ENCODE data around the gene SMIM24.
"Not testable (repeated sequence)": the region's sequence is repeated elsewhere in the genome, so short reads cannot be mapped to it uniquely, and the experiment has no call there.

SMIM24 gene

GRCh38 chr19:3480383-3481091 lies at the start of gene SMIM24:
Gene SMIM24, minus strand, starts transcription at chr19:3480525. Its CDS starts 62 bp downstream, at chr19:3480463.
- no peak for DNase-seq

GRCh38 chr19:3529299-3529698 lies 49.0 kb upstream of the SMIM24 start:
- DNase-seq: not testable (repeated sequence)

- DNase-seq: no peak
Observed at GRCh38 chr19:3528539-3529211, 48.4 kb upstream of the SMIM24 start.

DNA sequence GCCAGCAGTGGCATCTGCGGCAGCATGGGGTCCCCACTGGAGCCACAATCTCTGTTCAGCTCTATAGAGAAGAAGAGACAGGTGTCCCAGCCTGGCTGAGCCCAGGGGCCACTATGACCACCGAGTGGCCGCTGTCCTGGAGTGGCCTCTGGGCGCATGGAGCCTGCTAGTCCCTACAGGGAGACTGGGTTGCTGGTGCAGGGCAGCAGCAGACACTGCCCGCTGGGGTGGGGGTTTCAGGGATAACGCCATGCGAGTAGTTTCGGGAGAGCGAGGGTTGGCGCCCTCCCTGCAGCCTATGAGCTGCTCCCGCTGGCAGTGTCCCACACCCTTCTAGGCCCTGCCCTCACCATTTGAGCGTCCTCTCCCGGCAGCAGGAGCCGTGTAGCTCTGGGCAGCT lies 47.8 kb upstream of the SMIM24 start:
- no peak for DNase-seq

GRCh38 chr19:3527238-3527910 lies 47.0 kb upstream of the SMIM24 start:
- no peak for DNase-seq

GRCh38 chr19:3526507-3527237 lies 46.3 kb upstream of the SMIM24 start:
- no peak for DNase-seq

DNA sequence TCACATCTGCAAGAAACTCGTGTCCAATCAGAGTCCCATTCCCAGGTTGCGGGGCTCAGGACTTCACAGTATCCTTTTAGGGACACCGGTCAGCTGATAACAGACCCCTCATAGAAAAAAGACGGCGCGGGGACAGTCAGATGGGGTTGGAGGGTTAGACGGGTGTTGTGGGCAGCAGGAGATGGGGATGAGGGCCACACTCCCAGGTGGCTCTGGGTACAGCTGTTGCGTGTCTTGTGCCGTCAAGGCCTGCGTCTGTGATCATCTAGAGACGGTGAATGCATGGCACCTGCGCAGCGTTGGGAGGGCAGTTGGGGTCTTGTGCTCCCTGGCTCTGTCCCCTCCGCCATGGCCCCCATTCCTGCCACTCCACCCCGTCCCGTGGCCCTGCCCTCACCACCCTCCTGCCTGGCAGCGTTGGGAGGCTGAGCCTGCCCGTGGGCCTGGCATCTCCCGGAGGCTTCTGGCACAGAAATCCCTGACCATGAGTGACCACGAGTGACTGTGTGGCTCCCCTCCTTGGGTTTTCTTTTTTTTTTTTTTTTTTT lies 44.7 kb upstream of the SMIM24 start:
- DNase-seq: no peak

DNA sequence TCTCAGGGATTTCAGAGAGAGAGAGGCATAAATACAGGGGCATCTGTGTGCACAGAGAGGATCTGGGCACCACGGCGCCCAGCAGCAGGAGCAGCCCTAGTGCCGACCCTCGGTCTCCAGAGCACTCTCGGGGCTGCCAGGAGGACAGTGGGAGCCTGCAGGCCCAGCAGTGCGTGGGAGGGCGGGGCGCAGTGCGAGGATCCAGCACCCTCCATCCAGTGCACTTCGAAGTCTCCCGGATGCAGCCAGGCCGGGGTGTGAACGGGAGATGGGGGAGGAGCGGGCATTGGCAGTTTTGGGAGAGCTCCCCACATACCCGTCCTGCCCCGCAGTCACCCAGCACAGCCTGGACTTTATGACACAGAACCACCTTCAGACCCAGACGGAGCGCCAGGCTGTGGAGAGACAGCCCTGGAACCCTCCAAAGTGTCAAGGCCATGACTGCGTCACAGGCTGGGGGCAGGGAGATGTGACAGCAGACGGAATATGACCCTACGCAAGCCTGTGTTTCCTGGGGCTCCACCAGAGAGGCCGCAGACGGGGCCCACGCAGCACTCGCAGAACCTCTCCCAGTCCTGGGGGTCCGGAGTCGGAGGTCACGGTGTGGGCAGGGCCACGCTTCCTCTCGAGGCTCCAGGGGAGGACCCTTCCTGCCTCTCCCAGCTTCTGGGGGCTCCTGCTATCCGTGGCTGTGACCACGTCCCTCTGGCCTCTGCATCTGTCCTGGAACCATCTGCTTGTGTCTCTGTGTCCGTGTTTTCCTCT lies 43.9 kb upstream of the SMIM24 start:
- DNase-seq: no peak

- DNase-seq: no peak
Observed at GRCh38 chr19:3523361-3524077, 43.2 kb upstream of the SMIM24 start.

- DNase-seq: no peak
Observed at GRCh38 chr19:3522421-3523360, 42.4 kb upstream of the SMIM24 start.

GRCh38 chr19:3521104-3521445 lies 40.8 kb upstream of the SMIM24 start:
- no peak for DNase-seq

DNA sequence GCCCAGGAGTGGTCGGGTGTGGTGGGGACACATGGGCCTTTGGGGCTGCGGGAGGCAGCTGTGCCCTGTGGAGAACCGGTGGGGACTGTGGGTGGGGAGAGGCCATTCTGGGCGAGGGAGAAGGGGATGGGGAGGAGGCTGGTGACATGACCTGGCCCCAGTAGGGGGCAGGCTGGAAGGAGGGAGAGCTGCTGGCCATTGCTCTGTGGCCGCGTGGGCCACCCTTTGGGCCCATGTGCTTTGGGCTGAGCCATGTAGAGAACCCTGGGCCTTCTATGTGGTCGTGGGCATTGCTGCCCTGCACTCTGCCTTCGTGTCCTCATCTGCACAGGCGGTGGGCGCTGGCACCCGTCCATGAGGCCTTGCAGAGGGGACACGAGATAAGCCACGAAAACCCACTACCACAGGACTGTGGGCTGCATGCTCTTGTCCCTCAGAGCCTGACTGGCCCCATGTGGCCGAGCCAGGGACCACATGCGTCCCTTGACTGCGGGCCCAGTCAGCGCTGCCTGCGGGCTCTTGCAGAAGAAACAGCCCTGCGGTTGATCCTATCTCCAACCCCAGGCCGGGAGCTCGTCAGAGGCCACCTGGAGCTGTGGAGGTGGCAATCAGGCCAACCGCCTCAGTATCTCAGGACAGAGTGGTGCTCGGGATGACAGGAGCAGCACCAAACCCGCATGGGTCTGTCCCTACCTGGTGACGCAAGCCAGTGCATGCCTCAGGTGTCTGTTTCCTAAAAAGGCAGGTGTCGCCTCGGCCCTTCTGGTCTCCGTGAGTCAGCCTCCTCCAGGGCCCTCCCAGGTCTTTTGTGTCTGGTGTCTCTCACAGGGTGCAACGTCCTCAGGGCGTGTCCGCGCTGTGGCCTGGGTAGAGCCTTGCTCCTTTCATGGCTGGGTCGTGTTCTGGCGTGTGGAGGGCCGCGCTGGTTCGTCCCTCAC lies 40.1 kb upstream of the SMIM24 start:
- no peak for DNase-seq

DNA sequence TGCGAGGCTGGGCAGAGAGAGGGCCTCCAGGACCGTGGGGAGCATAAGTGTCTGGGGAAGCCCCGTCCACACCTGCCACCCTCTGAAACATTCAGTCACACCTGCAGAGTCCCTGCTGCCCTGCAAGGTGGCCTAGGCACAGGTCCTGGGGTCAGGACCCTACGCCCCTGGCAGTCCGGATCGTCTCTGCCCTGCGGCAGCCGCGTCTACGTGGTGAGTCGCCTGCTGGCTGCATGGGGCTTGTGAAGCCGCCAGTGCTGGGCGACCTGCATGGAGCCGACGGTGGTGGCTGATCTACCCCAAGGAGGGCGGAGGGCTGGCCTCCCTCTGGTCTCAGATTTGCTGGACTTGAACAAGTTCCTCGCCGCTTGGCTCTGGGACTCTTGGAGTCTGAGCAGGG lies 38.8 kb upstream of the SMIM24 start:
- no peak for DNase-seq

DNA sequence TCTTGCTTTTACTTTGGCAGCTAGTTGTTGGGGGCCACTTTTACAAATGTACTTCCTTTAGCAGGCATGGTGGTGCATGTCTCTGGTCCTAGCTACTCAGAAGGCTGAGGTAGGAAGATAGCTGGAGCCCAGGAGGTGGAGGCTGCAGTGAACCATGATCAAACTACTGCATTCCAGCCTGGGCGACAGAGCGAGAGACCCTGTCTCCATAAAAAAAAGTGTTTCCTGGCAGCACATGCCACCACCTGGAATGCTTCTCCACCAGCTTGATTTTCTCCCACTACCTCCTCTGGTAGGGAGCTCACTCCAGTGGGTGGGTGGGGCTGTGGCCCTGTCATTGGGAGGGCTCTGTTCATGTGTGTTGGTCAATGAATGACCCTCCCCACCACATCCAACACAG lies 38.3 kb upstream of the SMIM24 start:
- DNase-seq: no peak

DNA sequence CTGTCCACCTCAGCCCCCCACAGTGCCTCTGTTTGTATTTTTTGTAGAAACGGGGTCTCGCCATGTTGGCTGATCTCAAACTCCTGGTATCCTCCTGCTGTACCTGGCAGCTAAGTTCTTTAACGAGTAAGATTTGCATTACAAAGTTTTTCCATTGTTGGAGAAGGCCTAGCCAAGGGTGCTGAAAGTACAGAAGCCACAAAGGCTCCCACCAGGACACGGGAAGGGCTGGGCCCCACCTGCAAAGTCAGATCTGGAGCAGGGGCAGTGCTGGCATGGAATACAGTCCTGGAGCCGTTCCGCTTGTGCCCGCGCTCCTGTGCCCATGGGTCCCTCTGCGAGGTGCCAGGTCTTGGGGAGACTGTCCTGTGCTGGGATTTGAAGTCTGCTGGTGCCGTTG lies 37.9 kb upstream of the SMIM24 start:
- no peak for DNase-seq

- no peak for DNase-seq
Observed at GRCh38 chr19:3517638-3518037, 37.3 kb upstream of the SMIM24 start.

DNA sequence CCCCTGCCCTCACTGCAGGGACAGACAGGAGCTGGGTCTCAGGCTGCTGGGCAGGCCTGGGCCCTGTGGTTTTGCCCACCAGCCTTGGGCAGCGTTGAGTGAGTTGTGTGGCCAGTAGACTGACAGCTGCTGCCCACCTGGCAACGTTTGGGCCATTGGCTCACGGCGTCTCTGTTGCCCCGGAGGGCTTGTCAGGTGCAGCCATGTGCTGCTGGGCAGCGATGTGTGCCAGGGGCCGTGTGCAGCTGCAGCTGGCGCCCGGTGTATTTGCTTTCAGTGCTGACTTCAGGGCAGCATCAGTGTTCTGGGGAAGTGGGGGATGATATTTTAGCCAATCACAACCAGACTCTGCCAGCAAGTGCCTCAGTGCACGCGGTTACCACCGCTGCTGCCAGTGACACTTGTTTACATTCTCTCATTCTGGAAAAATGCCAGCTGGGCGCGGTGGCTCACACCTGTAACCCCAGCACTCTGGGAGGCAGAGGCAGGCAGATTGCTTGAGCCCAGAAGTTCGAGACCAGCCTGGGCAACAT lies 36.4 kb upstream of the SMIM24 start:
- no peak for DNase-seq

DNA sequence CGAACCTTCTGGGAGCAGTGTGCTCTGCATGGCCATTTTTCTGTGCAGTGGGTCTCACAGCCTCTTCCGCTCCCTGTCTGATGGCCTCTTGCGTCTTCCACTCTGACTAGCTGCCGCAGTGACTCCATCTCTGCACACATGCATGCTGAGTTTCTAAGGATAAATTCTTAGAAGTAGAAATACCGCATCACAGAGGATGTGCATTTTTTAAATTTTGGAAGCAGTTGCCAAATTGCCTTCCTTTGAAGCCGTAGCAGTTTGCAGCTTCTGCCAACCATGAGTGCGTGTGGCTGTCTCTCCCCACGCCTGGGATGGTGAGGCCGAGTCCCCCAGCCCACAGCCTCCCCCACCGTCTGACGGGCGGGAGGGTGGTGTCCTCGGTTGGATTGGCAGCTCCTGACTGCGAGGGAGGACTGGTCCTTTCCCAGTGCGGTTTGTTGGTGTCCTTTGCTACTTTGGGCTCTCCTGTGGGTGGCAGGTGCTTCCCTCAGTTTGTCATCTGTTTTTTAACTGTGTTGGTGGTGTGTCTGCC lies 35.6 kb upstream of the SMIM24 start:
- DNase-seq: no peak

- DNase-seq: no peak
Observed at GRCh38 chr19:3514930-3515329, 34.6 kb upstream of the SMIM24 start.

Measured in retina (tissue), 1 donor.